H1 (cell line): Measurements from ENCODE around the gene HOXB8. TPM values are rescaled to one million over a fixed set of nuclear protein-coding genes. Genes with fewer than 3 reads are reported as not detected.

Source experiments
- CEBPB ChIP-seq: IDR thresholded peaks from 2 replicates; pipeline ENCODE4 v1.6.1; 2012; ENCODE audit warnings: low read depth, low read length
- KDM4A ChIP-seq: IDR thresholded peaks from one replicate; pipeline ENCODE4 v1.7.1; 2012; ENCODE audit warnings: low read depth, mild to moderate bottlenecking, moderate library complexity, low read length, inconsistent platforms; ENCODE audit not compliant: severe bottlenecking
- polyA plus RNA-seq, 7 experiments: library from polyadenylated mRNA; depleted of rRNA in 3 of 7; stranded (reverse) in 5 of 7; unstranded in 2 of 7; fragments of >200 nt in 5 of 7; fragments of 200-250 nt in 2 of 7; gene quantifications; 1 replicate in 5 of 7; 2 replicates in 1 of 7; 4 replicates in 1 of 7; pipeline versions ENCODE4 v1.2.1 to v1.2.3, GENCODE V29; 2011 to 2013; ENCODE audit warnings: missing spikeins in 2 of 7, mixed read lengths in 2 of 7
- total RNA-seq: library from RNA; stranded (reverse); fragmentation: NEBNext Ultra II Directional; extraction: Animal tissue kit (Norgen Biotek cat#: 25700); gene quantifications from 2 replicates; pipeline ENCODE4 v1.2.1, GENCODE V29; 2021

Gene HOXB8
- total and polyA plus RNA-seq, 2 of the 8 experiments (the other 6 are each of a cell fraction or from before 2014, with no cell fraction given): not detected

DNA sequence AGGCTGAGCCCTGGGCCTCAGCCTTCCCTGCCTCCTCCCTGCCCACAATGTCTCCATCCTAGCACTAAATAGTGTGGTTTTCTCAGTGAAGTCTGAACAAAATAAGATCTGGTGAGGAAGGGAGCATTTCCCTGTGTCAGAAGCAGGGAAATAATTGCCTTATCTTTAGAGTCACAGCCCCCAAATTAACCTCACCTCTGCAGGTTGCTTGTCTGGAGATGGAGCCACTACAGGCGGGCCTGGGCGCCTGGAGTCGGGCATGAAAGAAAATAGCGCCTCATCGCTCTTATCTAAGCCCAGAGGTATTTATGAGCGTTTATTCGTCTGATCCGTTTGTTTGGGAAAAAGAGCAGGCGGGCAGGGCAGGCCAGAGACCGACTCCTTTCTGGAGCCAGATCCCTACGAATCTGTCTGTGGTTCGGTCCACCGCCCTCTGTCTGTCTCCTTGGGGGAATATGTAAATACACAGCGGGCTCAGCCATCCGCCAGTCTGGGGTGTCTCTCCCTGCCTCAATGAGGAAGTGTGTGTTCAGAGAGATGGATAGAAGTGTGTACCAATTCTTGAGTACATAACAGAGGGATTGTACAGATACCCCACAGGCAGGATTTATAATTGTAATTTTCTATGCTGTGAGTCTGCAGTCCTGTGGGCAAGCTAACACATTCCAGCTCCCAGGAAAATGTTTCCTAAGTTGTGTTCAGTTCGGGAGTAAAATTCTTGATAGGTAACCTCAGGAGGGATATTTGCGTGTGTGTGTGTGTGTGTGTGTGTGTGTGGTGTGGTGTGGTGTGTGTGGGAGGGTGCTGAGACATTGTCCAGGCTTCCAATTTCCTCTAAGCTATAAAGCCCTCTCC lies 14.6 kb downstream of the HOXB8 start (continued):
- TF ChIP-seq KDM4A (no peak), CEBPB (no peak)
